IPS DF 19.7 (cell line): ENCODE results near the gene MGAT5.

Experiments used
- DNase-seq: peaks from one replicate; pipeline ENCODE4 v3.0.0-alpha.2; 2013; ENCODE audit warnings: low read depth, low spot score

MGAT5 gene

GRCh38 chr2:134399096-134399495 is 145.2 kb downstream of the MGAT5 start:
- DNase-seq: no peak

- no peak for DNase-seq
Measured at GRCh38 chr2:134401081-134401497, 147.2 kb downstream of the MGAT5 start.

- no peak for DNase-seq
Measured at GRCh38 chr2:134401789-134402188, 147.9 kb downstream of the MGAT5 start.

GRCh38 chr2:134402410-134402809 is 148.5 kb downstream of the MGAT5 start:
- no peak for DNase-seq

- no peak for DNase-seq
Measured at GRCh38 chr2:134405611-134406081, 151.8 kb downstream of the MGAT5 start.

- no peak for DNase-seq
Measured at GRCh38 chr2:134406311-134406710, 152.4 kb downstream of the MGAT5 start.

DNA sequence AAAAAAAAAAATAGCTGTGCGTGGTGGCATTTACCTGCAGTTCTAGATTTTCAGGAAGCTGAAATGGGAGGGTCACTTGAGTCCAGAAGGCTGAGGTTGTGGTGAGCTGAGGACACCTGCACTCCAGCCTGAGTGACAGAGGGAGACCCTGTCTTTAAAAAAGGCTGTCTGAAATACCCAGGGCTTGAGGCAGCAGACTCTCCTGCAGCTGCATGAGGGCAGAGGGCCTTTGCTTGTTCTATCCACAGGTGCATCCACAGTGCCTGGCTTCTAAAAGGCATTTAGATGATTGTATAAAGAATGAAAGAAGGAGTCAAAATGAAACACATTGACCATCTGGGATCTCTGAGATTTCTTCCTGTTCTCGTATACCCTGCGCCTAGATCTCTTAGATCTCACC is 152.9 kb downstream of the MGAT5 start:
- no peak for DNase-seq

GRCh38 chr2:134407154-134407890 is 153.4 kb downstream of the MGAT5 start:
- no peak for DNase-seq

DNA sequence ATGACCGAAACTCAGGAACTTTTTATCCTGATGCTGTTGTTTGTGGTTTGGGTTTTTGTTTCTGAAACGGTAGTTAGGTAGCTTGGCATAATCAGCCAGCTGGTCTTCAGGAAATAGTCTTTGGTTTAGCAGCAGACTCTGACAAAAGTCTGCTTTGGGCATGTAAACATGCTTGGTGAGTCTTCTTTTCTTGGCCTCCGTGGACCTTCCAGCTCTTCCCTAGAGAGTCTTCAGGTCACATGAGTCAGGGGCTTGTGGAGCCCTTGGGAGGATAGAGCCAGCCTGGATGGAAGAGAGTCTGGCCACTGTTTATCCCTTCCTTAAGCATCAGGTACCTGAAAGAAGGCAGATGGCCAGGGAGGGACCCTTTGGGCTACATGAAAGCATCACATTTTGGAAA is 154.5 kb downstream of the MGAT5 start:
- DNase-seq: no peak

GRCh38 chr2:134408791-134409190 is 154.9 kb downstream of the MGAT5 start:
- no peak for DNase-seq

DNA sequence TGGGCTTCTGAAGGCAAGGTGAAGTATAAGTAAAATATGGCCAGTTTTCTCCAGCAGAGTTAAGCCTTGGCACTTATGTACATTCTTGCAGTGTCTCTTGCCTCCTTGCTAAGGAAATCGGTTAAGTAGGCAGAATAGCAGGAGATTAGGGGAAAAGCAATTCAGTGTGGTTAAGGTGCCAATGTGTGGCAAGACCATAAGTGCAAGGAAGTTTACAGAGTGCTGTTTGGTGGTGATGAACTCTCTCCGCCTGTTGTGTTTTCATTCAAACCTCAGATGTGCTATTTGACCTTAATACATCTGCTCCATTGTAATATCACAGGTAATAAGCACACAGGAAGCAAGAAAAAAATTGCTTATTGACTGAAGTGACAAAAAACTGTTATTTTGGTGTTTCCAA is 156.1 kb downstream of the MGAT5 start:
- DNase-seq: no peak

- DNase-seq: no peak
Measured at GRCh38 chr2:134410831-134411231, 157.0 kb downstream of the MGAT5 start.

GRCh38 chr2:134411279-134411827 is 157.5 kb downstream of the MGAT5 start:
- no peak for DNase-seq

DNA sequence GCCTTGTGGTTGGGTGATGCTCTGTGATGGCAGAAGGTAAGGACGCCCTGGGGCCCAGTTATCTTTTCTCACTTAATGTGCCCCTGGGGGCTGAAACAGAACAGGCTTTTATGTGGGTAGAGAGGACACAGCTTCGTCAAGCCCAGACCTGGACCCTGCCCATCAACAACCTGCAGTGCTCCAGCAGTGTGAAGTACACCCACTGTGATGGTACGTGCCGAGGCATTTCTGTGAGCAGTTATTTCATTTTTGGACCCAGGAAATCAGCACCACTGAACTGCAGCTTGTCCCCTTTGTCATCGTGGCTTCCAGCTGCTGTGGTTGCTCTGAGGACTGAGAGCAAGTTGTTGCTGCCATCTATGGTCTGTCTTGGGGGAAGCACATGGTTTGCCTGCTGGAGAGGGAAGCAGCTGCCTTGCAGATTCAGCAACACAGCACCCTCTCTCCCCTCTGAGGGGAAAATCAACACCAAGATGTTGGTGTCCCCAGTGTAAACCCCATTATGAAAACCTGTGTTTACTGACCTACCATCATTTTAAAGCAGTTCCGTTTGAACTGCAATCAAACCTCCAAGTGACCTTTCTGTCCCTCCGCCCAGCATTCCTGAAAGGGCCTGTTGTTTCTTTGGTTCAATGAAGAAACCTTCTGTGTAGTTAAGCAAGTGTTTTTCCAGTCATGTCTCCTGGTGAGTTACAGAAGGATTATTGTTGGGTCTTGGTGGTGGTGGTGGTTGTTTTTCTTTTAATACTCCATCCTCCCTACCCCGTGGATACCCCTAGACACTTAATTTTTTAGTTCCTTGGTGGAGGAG is 158.2 kb downstream of the MGAT5 start:
- no peak for DNase-seq

GRCh38 chr2:134412639-134412999 is 158.7 kb downstream of the MGAT5 start:
- DNase-seq: no peak

DNA sequence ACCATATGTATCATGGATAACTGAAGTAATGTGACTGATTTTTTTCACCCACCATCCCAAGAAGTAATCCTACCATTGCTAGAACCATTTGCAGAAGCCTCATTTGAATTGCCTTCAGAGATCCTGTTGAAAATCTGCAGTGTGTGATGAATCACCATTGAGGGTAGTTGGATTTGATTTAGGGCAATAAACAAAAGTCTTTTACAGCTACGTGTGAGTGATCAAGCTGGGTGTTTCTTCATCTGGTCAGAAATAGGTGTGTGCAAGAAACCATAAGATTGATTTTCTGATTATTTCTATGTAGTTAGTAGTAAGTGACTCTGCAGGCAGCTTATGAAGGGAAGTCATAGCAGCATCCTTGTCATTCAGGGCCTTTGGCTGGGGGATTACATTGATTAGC is 159.6 kb downstream of the MGAT5 start:
- no peak for DNase-seq

GRCh38 chr2:134413912-134414311 is 160.0 kb downstream of the MGAT5 start:
- no peak for DNase-seq

DNA sequence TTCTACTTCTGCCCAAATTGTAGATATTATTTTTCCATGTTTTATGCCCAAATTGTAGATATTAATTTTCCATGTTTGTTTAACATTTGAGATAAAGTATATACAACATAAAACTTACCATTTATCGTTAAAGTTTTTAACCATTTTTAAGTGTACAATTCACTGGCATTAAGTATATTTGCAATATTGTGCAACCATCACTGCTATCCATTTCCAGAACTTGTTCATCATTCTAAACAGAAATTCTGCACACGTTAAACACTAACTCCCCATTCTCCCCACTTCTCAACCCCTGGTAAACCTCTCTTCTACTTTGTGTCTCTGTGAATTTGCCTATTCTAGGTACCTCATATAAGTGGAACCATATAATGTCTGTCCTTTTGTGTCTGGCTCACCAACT is 162.1 kb downstream of the MGAT5 start:
- no peak for DNase-seq

- DNase-seq: no peak
Measured at GRCh38 chr2:134416637-134417036, 162.8 kb downstream of the MGAT5 start.

GRCh38 chr2:134417968-134418582 is 164.2 kb downstream of the MGAT5 start:
- DNase-seq: no peak

GRCh38 chr2:134420259-134420658 is 166.4 kb downstream of the MGAT5 start:
- DNase-seq: no peak

DNA sequence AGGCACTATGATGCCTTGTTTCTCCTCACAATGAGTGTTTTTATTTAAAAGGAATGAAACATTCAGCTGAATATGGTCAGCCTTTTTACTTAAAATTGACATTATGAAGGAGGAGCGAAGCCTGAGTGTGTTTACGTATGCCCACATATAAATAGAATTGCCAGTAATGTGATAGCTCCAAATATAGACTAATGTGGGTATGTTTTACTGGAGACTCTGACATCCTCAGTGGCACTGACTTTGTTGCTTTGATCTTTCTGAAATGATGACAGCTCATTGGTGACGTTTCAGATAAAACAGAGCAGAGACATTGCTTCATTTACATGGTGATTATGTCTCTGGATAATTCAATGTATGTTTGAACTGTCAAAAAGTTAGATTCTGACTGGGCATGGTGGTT is 167.0 kb downstream of the MGAT5 start:
- no peak for DNase-seq
